ENCODE measurements around the gene LIMS1.

Gene LIMS1

GRCh38 chr2:108575132-108575966, 41.1 kb downstream of the LIMS1 start:
- TF ChIP-seq MAX (IDR thresholded peaks at IDR 0.05) (0 out of 2 replicates have a peak, but pooled peaks have one; percentile 32), EP300 (IDR thresholded peaks at IDR 0.05; ENCODE audit: borderline replicate concordance) (no peak)

- TF ChIP-seq EP300 (IDR thresholded peaks at IDR 0.05; ENCODE audit: borderline replicate concordance) (no peak), TEAD4 (IDR thresholded peaks at IDR 0.05) (no peak), CREB1 (IDR thresholded peaks at IDR 0.05; ENCODE audit: low read depth) (no peak), NFIC (IDR thresholded peaks at IDR 0.05) (no peak), YY1 (IDR thresholded peaks at IDR 0.05; ENCODE audit: low read depth) (no peak), MAX (IDR thresholded peaks at IDR 0.05) (no peak), CEBPB (IDR thresholded peaks at IDR 0.05) (no peak), EGR1 (IDR thresholded peaks at IDR 0.05) (no peak), RAD21 (IDR thresholded peaks at IDR 0.05; ENCODE audit: low read depth) (no peak), TAF1 (IDR thresholded peaks at IDR 0.05; ENCODE audit: low read depth) (no peak), REST (IDR thresholded peaks at IDR 0.05; ENCODE audit: low read depth) (no peak), FOXM1 (IDR thresholded peaks at IDR 0.05; ENCODE audit: borderline replicate concordance, low read depth) (no peak), USF1 (IDR thresholded peaks at IDR 0.05) (no peak), ZBTB7A (IDR thresholded peaks at IDR 0.05; ENCODE audit: low read depth) (no peak), TCF12 (IDR thresholded peaks at IDR 0.05; ENCODE audit: low read depth) (no peak)
Measured at GRCh38 chr2:108577099-108577498, 42.8 kb downstream of the LIMS1 start.

GRCh38 chr2:108579623-108580022, 45.4 kb downstream of the LIMS1 start:
- TF ChIP-seq YY1 (IDR thresholded peaks at IDR 0.05; ENCODE audit: low read depth) = no peak
- no peak for TF ChIP-seq EP300 (IDR thresholded peaks at IDR 0.05; ENCODE audit: borderline replicate concordance)
- no peak for TF ChIP-seq EGR1 (IDR thresholded peaks at IDR 0.05)

GRCh38 chr2:108580050-108580449, 45.8 kb downstream of the LIMS1 start:
- TF ChIP-seq USF1 (IDR thresholded peaks at IDR 0.05) (no peak), CEBPB (IDR thresholded peaks at IDR 0.05) (no peak), TEAD4 (IDR thresholded peaks at IDR 0.05) (no peak), TAF1 (IDR thresholded peaks at IDR 0.05; ENCODE audit: low read depth) (no peak), RAD21 (IDR thresholded peaks at IDR 0.05; ENCODE audit: low read depth) (no peak), YY1 (IDR thresholded peaks at IDR 0.05; ENCODE audit: low read depth) (no peak)

GRCh38 chr2:108583903-108584520, 49.7 kb downstream of the LIMS1 start:
- TF ChIP-seq TAF1 (IDR thresholded peaks at IDR 0.05; ENCODE audit: low read depth) (no peak), CREB1 (IDR thresholded peaks at IDR 0.05; ENCODE audit: low read depth) (no peak), REST (IDR thresholded peaks at IDR 0.05; ENCODE audit: low read depth) (no peak), EGR1 (IDR thresholded peaks at IDR 0.05) (no peak), ZBTB7A (IDR thresholded peaks at IDR 0.05; ENCODE audit: low read depth) (no peak), RAD21 (IDR thresholded peaks at IDR 0.05; ENCODE audit: low read depth) (peak; percentile 93)

- no peak for TF ChIP-seq FOXM1 (IDR thresholded peaks at IDR 0.05; ENCODE audit: borderline replicate concordance, low read depth)
- no peak for TF ChIP-seq RAD21 (IDR thresholded peaks at IDR 0.05; ENCODE audit: low read depth)
- TF ChIP-seq REST (IDR thresholded peaks at IDR 0.05; ENCODE audit: low read depth) = no peak
Measured at GRCh38 chr2:108585436-108585835, 51.2 kb downstream of the LIMS1 start.

Measured in Ishikawa (cell line).